Nephron (organoid): ENCODE measurements around the gene UQCC5.
A peak's percentile ranks its signal among the peaks of the same experiment; 100 is the strongest.
"Not testable (repeated sequence)": the region's sequence is repeated elsewhere in the genome, so short reads cannot be mapped to it uniquely, and the experiment has no call there.

Source experiments
- H3K27ac Mint-ChIP-seq, 3 experiments: 2 replicates each; pipeline ENCODE4 v1.8.0; 2020; ENCODE audit warnings: mixed read lengths in 3 of 3, mild to moderate bottlenecking in 2 of 3, moderate library complexity in 1 of 3
- H3K27me3 Mint-ChIP-seq: 2 replicates; pipeline ENCODE4 v1.8.0; 2021; ENCODE audit warnings: low read depth, mild to moderate bottlenecking, moderate library complexity, mixed read lengths
- H3K36me3 Mint-ChIP-seq: 2 replicates; pipeline ENCODE4 v1.8.0; 2020; ENCODE audit warnings: low read depth, mixed read lengths
- H3K4me1 Mint-ChIP-seq: 2 replicates; pipeline ENCODE4 v1.8.0; 2020; ENCODE audit warnings: mixed read lengths
- H3K4me3 Mint-ChIP-seq, 3 experiments: 2 replicates each; pipeline ENCODE4 v1.8.0; 2020; ENCODE audit warnings: mild to moderate bottlenecking in 3 of 3, mixed read lengths in 3 of 3, moderate library complexity in 2 of 3
- H3K9me3 Mint-ChIP-seq: 2 replicates; pipeline ENCODE4 v1.8.0; 2020; ENCODE audit warnings: mixed read lengths
- TF ChIP-seq, protein P1 (sequence below), 3 experiments: fragments of 200-600 bp; sonication (generic); IDR thresholded peaks; one replicate each; pipeline ENCODE4 v1.5.0; 2021; ENCODE audit warnings: antibody characterized with exemption in 3 of 3; ENCODE audit not compliant: unreplicated experiment in 3 of 3

The UQCC5 gene

DNA sequence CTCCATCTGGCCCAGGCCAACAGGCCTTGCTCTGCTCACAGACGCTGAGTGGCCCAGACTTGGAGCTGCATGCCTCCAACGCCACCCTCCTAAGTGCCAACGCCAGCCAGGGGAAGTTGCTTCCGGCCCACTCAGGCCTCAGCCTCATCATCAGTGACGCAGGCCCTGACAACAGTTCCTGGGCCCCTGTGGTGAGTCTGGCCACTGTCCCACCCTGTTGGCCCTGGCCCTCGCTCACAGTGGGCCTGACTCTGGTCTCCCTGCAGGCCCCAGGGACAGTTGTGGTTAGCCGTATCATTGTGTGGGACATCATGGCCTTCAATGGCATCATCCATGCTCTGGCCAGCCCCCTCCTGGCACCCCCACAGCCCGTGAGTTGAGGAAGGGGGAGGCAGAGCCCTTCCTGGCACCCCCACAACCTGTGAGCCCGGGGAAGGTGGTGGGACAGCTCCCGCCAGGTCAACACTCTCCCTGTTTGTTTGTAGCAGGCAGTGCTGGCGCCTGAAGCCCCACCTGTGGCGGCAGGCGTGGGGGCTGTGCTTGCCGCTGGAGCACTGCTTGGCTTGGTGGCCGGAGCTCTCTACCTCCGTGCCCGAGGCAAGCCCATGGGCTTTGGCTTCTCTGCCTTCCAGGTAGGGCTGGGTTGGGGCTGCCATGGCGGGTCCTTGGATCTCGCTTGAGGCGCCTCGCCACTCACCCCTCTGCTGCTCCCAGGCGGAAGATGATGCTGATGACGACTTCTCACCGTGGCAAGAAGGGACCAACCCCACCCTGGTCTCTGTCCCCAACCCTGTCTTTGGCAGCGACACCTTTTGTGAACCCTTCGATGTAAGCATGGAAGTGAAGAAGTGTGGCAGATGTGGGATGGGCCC, 12.8 kb upstream of the UQCC5 start:
- TF ChIP-seq, protein P1, sequence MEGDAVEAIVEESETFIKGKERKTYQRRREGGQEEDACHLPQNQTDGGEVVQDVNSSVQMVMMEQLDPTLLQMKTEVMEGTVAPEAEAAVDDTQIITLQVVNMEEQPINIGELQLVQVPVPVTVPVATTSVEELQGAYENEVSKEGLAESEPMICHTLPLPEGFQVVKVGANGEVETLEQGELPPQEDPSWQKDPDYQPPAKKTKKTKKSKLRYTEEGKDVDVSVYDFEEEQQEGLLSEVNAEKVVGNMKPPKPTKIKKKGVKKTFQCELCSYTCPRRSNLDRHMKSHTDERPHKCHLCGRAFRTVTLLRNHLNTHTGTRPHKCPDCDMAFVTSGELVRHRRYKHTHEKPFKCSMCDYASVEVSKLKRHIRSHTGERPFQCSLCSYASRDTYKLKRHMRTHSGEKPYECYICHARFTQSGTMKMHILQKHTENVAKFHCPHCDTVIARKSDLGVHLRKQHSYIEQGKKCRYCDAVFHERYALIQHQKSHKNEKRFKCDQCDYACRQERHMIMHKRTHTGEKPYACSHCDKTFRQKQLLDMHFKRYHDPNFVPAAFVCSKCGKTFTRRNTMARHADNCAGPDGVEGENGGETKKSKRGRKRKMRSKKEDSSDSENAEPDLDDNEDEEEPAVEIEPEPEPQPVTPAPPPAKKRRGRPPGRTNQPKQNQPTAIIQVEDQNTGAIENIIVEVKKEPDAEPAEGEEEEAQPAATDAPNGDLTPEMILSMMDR (IDR thresholded peaks at IDR 0.05; ENCODE audit: unreplicated experiment in 3 of 3), result no peak
- Mint-ChIP-seq H3K9me3 (no peaks in the 10 kb centered on the region), H3K4me3 (no peak overlapping the region), H3K36me3 (peaks cover 33% of the 10 kb centered on the region), H3K27me3 (no peaks in the 10 kb centered on the region), H3K4me1 (peaks cover 14% of the 10 kb centered on the region), H3K27ac (no peak overlapping the region)

DNA sequence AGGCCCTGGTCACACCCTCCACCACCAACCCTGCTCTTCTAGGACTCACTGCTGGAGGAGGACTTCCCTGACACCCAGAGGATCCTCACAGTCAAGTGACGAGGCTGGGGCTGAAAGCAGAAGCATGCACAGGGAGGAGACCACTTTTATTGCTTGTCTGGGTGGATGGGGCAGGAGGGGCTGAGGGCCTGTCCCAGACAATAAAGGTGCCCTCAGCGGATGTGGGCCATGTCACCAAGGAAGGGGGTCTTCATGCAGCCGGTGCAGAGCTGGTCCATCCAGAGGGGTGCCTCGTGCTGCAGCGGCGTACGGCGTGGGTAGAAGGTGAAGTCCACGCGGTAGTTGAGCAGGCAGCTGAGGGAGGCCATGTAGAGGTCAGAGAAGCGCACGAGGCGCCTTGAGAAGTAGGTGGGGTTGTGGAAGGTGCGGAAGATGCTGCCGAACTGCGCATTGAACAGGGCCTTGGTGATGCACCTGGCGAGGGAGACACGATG, 12.1 kb upstream of the UQCC5 start:
- TF ChIP-seq, protein P1 (IDR thresholded peaks at IDR 0.05; ENCODE audit: unreplicated experiment in 3 of 3), result no peak
- H3K4me3 Mint-ChIP-seq, result no peak overlapping the region
- no peak overlapping the region for H3K27ac Mint-ChIP-seq
- H3K9me3 Mint-ChIP-seq, result no peaks in the 10 kb centered on the region
- peaks cover 37% of the 10 kb centered on the region for H3K36me3 Mint-ChIP-seq
- peaks cover under 1% of the 10 kb centered on the region for H3K27me3 Mint-ChIP-seq
- H3K4me1 Mint-ChIP-seq, result peaks cover 14% of the 10 kb centered on the region

DNA sequence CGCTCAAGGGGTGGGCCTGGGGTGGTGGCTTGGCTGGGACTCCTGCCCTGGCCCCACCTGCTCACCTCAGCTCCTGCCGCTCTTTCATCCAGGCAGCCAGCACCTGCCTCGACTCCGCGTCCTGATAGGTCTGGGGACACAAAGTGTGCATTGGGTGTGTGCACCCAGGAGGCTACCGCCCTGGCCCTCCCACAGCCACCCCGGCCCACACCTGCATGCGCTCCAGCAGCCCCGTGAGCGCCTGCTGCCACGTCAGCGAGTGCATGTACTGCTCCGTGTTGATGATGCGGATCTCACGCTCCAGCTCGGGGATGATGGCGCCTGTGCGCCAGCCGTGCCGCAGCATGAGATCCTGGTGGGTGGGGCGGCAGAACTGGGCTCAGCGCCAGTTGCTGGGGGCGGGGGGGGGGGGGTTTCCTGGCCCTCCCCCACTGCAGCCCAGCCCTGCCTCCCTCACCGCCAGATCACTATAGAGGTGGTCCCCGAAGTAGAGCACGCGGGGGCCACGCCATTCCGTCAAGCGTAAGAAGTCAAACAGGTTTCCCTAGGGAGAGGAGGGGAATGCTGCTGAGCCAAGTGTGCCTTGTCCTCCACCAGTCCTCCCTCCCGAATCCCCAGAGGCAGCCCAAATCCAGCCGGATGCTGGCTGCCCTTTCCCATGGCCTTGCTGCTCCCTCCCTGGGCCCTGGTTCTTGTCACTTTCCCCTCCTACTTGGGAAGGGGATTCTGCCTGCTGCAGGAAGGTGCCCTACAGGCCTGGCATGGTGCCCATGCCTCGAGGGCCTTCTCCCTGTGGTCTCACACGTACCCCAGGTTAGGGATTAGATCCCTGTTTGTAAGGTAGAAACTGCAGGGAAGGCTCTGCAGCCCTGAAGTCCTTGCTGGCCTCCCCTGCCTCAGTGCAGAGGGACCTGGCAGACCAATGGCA, 11.4 kb upstream of the UQCC5 start:
- H3K4me3 Mint-ChIP-seq, result no peak overlapping the region
- TF ChIP-seq, protein P1 (IDR thresholded peaks at IDR 0.05; ENCODE audit: unreplicated experiment in 3 of 3), result no peak
- no peaks in the 10 kb centered on the region for H3K9me3 Mint-ChIP-seq

DNA sequence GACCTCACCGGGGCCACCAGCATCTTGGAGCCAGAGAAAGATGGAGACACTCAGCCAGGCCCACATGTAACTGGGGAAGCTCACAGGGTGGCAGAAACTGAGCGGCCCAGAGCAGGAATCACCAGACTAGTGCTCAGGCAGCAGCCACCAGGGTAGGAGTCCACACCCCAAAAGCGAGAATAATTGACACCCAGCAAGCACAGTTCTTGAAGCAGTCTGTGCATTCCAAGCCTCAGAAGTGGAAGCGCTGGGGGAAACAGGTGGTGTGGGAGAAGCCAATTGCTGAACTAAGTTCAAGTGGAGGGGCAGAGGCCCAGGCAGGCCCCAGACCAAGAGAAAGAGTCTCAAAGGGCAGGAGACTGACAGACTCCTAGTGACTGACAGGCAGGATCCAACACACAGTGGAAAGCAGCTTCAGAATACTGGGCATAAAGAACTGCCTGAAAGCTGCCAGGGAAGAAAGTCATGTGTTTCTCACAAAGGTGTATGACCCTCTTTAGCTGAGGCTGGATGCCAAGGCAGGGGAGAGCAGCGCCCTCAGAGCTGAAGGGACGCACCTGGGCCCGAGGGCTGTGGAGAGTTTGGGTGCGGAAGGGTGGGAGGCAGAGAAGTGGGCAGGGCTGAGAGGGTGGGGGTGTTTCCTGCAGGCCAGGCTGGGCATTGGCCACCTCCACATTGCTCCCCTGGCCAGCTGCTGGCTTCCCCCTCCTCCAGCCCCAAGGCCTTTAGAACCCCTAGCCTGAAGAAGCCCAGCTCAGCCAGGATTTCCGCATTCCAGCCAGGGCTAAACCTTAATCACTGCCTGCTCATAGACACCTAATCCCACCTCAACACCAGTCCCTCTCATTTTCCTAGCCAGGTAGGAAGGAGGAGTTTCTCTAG, 10.5 kb upstream of the UQCC5 start:
- peaks cover 37% of the 10 kb centered on the region for H3K36me3 Mint-ChIP-seq
- H3K27ac Mint-ChIP-seq, result peak overlapping the region; percentile 20 to 65 (median 64)
- TF ChIP-seq, protein P1 (IDR thresholded peaks at IDR 0.05; ENCODE audit: unreplicated experiment in 3 of 3), result no peak
- H3K4me3 Mint-ChIP-seq, result no peak overlapping the region
- H3K27me3 Mint-ChIP-seq, result peaks cover 4% of the 10 kb centered on the region
- H3K9me3 Mint-ChIP-seq, result no peaks in the 10 kb centered on the region
- peaks cover 22% of the 10 kb centered on the region for H3K4me1 Mint-ChIP-seq

More for the DNA sequence above, 11.4 kb upstream of the UQCC5 start:
- peaks cover 20% of the 10 kb centered on the region for H3K4me1 Mint-ChIP-seq
- peaks cover 4% of the 10 kb centered on the region for H3K27me3 Mint-ChIP-seq
- peaks cover 37% of the 10 kb centered on the region for H3K36me3 Mint-ChIP-seq
- peak overlapping the region in 1 of 3 experiments; percentile 64 for H3K27ac Mint-ChIP-seq

DNA sequence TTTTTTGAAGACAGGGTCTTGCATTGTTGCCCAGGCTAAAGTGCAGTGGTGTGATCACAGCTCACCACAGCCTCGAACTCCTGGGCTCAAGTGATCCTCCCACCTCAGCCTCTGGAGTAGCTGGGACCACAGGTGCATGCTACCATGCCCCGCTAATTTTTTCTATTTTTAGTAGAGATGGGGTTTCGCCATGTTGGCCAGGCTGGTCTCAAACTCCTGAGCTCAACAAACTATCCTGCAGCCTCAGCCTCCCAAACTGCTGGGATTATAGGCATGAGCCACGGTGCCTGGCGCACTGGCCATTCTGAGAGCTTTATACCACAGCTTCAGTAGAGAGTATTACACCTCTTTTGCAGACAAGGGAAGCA, 9.8 kb upstream of the UQCC5 start:
- H3K27me3 Mint-ChIP-seq, H3K4me3 Mint-ChIP-seq, H3K9me3 Mint-ChIP-seq: not testable (repeated sequence)
- Mint-ChIP-seq H3K27ac (peak overlapping the region in 1 of 3 experiments; percentile 64), H3K36me3 (peaks cover 37% of the 10 kb centered on the region), H3K4me1 (peaks cover 22% of the 10 kb centered on the region)
